ENCODE results near the gene PPP1R16B.

DNA sequence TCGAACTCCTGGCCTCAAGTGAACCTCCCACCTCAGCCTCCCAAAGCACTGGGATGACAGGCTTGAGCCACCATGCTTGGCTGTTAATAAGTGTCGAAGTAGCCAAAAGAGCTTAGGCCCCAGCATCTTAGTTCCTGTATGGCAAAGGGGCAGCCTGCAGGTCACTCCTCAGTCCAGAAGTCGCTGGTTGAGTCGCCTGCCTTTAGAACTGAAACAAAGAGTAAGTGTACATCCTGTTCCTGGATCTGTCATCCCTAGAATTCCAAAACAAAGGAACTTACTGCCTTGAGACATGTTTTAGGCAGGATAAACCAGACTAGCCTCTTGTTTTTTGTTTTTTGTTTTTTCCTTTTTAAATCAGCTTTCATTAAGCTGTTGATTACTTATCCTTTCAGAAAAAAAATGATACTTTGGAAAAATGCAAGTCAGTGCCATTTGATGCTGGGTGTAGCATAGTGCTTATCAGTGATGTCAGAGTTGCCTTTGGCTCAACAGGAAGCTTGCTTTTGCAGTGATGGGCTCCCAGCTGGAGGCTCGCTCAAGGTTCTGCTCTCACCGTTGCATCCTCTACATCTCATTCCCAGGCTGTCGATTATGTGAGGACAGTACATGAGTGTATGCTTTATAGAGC is 48.2 kb upstream of the PPP1R16B start:
- TF ChIP-seq, protein P1, sequence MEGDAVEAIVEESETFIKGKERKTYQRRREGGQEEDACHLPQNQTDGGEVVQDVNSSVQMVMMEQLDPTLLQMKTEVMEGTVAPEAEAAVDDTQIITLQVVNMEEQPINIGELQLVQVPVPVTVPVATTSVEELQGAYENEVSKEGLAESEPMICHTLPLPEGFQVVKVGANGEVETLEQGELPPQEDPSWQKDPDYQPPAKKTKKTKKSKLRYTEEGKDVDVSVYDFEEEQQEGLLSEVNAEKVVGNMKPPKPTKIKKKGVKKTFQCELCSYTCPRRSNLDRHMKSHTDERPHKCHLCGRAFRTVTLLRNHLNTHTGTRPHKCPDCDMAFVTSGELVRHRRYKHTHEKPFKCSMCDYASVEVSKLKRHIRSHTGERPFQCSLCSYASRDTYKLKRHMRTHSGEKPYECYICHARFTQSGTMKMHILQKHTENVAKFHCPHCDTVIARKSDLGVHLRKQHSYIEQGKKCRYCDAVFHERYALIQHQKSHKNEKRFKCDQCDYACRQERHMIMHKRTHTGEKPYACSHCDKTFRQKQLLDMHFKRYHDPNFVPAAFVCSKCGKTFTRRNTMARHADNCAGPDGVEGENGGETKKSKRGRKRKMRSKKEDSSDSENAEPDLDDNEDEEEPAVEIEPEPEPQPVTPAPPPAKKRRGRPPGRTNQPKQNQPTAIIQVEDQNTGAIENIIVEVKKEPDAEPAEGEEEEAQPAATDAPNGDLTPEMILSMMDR (IDR thresholded peaks at IDR 0.05; ENCODE audit: control extremely low read depth in 1 of 3, insufficient read depth in 1 of 3, low read depth in 1 of 3, low read length in 3 of 3) = no peak
- no peak for TF ChIP-seq RAD21 (IDR thresholded peaks at IDR 0.05 in 1 of 2, conservative IDR thresholded peaks at IDR 0.05 in 1 of 2; ENCODE audit: low read depth in 2 of 2, low read length in 2 of 2)
